ENCODE data around the gene ZPLD1. TPM values are rescaled to one million over a fixed set of nuclear protein-coding genes. Genes with fewer than 3 reads are reported as not detected.

ZPLD1 gene
- polyA plus RNA-seq (2012; ENCODE audit: low read depth, missing spikeins), result 0.04 TPM

GRCh38 chr3:102434715-102435114 is at the start of gene ZPLD1:
Gene ZPLD1 (plus strand): TSS chr3:102435015. CDS start chr3:102438488, 3,473 bp downstream.
- DNase-seq (ENCODE audit: insufficient read length, low spot score), result no peak
- no peak for TF ChIP-seq SPI1 (IDR thresholded peaks at IDR 0.05; ENCODE audit: low read depth, low read length)
- TF ChIP-seq PAX5 (IDR thresholded peaks at IDR 0.05; ENCODE audit: insufficient read depth, low read length, severe bottlenecking), result no peak
- TF ChIP-seq POLR2AphosphoS5 (IDR thresholded peaks at IDR 0.05; ENCODE audit: low read depth, low read length), result no peak
- no peak for TF ChIP-seq POU2F2 (IDR thresholded peaks at IDR 0.05; ENCODE audit: low read depth, low read length)
- no peak for TF ChIP-seq TAF1 (IDR thresholded peaks at IDR 0.05; ENCODE audit: low read depth, low read length)
- no peak for TF ChIP-seq POLR2A (IDR thresholded peaks at IDR 0.05; ENCODE audit: low read depth, low read length)
- FAIRE-seq, result no peak

DNA sequence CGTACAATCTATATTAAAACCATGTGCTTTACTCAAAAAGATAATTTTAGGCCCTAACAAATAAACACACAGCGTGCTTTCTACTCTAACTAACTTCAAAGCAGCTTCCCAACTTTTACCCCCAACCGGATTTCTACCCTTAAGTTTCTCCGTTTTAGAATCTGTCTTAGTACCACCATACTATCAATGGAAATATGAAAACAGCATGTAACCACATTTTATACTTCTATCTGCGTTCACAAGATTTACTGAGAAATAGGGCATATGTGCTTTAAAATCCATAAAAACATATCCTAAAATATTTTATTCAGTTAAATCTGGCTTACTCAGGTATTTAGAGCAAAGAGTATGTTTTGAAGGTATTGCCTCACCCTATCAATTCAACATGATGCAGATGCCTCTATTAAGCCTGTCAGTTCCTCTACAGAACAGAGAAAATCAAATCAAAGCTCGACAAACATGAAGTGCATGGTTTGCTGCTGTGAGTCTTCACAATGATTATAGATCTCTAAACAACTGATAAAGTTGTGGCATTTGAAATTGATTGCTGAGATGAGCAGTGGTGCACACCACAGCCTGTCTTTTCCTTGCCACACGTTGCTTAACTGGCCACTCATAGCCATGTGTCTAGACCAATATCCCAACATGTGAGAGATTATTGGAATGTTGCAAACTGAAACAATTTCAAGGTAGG is 44.5 kb upstream of the ZPLD1 start:
- FAIRE-seq, result no peak
- DNase-seq (ENCODE audit: insufficient read length, low spot score), result no peak
- TF ChIP-seq SPI1 (IDR thresholded peaks at IDR 0.05; ENCODE audit: low read depth, low read length) (no peak), POLR2A (IDR thresholded peaks at IDR 0.05; ENCODE audit: low read depth, low read length) (no peak), POU2F2 (IDR thresholded peaks at IDR 0.05; ENCODE audit: low read depth, low read length) (no peak), POLR2AphosphoS5 (IDR thresholded peaks at IDR 0.05; ENCODE audit: low read depth, low read length) (no peak), PAX5 (IDR thresholded peaks at IDR 0.05; ENCODE audit: insufficient read depth, low read length, severe bottlenecking) (no peak)

GRCh38 chr3:102390916-102391315 is 43.9 kb upstream of the ZPLD1 start:
- DNase-seq (ENCODE audit: insufficient read length, low spot score) (no peak), FAIRE-seq (no peak)
- TF ChIP-seq POLR2A (IDR thresholded peaks at IDR 0.05; ENCODE audit: low read depth, low read length) (no peak), SPI1 (IDR thresholded peaks at IDR 0.05; ENCODE audit: low read depth, low read length) (no peak), PAX5 (IDR thresholded peaks at IDR 0.05; ENCODE audit: insufficient read depth, low read length, severe bottlenecking) (no peak), TAF1 (IDR thresholded peaks at IDR 0.05; ENCODE audit: low read depth, low read length) (no peak), POU2F2 (IDR thresholded peaks at IDR 0.05; ENCODE audit: low read depth, low read length) (no peak), POLR2AphosphoS5 (IDR thresholded peaks at IDR 0.05; ENCODE audit: low read depth, low read length) (no peak)

DNA sequence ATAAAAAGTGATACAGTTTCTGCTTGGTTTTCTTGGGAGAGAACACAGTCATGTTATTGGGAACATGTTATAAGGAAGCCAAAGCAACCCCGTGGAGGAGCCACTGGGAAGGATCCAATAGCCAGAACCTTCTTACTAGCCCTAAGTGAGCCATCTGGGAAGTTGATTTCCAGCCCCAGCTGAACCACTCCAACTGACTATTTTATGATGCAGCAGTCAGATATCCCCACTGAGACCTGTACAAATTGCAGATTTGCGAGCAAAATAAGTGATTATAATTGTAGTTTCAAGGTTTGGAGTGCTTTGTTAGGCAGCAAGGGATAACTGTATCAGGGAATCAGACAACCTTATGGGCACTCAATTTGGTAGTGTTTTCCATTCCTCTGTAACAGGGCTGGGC is 43.3 kb upstream of the ZPLD1 start:
- FAIRE-seq (no peak), DNase-seq (ENCODE audit: insufficient read length, low spot score) (no peak)
- TF ChIP-seq POU2F2 (IDR thresholded peaks at IDR 0.05; ENCODE audit: low read depth, low read length), result no peak
- no peak for TF ChIP-seq POLR2A (IDR thresholded peaks at IDR 0.05; ENCODE audit: low read depth, low read length)

DNA sequence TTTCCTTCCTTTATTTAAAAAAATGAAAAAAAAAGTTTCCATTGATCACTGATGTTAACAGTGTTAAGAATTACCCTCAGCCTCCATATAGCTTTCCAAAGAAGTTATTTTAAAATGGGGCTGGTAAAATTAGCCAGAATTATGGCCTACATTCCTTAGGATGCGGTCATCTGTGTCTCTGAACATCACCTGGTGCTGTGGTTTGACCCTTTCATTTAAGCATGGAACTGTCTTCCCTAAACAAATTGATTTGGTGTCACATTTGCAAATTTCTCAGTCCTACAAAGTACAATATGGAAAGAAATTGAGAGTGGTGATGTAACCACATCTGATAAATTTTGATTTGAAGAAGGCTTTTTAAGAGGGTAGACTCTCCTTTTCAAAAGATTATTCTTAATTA is 40.3 kb upstream of the ZPLD1 start:
- DNase-seq (ENCODE audit: insufficient read length, low spot score) (no peak), FAIRE-seq (no peak)
- TF ChIP-seq POU2F2 (IDR thresholded peaks at IDR 0.05; ENCODE audit: low read depth, low read length) (no peak), TAF1 (IDR thresholded peaks at IDR 0.05; ENCODE audit: low read depth, low read length) (no peak), SPI1 (IDR thresholded peaks at IDR 0.05; ENCODE audit: low read depth, low read length) (no peak), PAX5 (IDR thresholded peaks at IDR 0.05; ENCODE audit: insufficient read depth, low read length, severe bottlenecking) (no peak), POLR2A (IDR thresholded peaks at IDR 0.05; ENCODE audit: low read depth, low read length) (no peak)

DNA sequence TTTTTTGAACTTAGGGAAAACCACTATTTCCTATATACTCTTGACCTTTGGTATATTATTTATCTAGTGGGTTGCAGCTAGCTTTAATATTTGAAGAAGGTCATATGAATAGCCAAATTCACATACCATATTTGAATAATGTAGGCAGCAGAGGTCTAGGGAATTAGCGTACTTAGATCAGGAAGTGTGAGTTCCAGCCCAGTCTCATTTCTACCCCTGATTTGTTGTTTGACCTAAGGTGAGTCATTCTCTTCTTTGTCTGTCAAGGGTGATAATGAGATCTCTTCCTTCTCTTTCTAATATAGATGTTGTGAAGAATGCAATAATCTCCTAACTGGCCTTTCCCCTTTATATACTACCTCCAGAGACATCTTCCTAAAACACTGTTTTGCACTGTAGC is 36.6 kb upstream of the ZPLD1 start:
- DNase-seq (ENCODE audit: insufficient read length, low spot score) (no peak), FAIRE-seq (no peak)
- TF ChIP-seq POU2F2 (IDR thresholded peaks at IDR 0.05; ENCODE audit: low read depth, low read length), result no peak
- TF ChIP-seq SPI1 (IDR thresholded peaks at IDR 0.05; ENCODE audit: low read depth, low read length), result no peak
- no peak for TF ChIP-seq PAX5 (IDR thresholded peaks at IDR 0.05; ENCODE audit: insufficient read depth, low read length, severe bottlenecking)
- TF ChIP-seq POLR2AphosphoS5 (IDR thresholded peaks at IDR 0.05; ENCODE audit: low read depth, low read length), result no peak
- TF ChIP-seq POLR2A (IDR thresholded peaks at IDR 0.05; ENCODE audit: low read depth, low read length), result no peak
- TF ChIP-seq TAF1 (IDR thresholded peaks at IDR 0.05; ENCODE audit: low read depth, low read length), result no peak

DNA sequence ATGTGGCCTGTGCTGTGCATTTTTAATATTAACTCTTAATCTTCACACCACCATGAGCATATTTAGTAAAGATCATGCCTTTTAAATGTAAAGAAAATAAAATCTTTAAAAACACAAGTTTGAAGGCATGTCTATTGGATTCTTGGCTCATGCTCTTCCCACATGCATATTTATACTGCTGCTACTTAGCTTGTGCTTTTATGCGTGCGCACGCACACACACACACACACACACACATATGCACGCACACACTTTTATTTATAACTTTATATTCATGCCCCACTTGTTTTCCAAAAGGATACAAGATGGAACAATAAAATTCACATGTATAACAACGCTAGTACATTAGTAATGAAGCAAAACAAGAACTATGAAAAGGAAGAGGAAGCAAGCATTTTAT is 36.1 kb upstream of the ZPLD1 start:
- FAIRE-seq (no peak), DNase-seq (ENCODE audit: insufficient read length, low spot score) (no peak)
- no peak for TF ChIP-seq SPI1 (IDR thresholded peaks at IDR 0.05; ENCODE audit: low read depth, low read length)

DNA sequence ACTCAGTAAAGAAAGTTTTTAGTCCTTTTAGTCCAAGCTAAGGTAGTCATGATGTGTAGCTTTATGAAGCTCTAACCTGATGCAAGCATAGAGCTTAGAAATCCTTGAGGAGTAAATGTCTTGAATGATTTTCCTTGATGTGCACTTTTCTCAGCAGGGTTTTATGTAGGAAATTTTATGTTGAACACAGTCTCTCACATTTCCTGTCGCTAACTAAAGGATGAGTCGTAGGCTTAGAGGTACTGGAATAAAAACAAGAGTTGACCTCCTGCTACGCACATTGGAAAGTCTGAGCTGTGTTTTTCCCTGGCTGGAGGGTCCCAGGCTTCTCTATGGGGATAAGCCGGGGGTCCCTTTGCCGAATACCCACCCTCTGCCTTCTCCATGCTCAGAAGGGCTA is 34.7 kb upstream of the ZPLD1 start:
- FAIRE-seq (no peak), DNase-seq (ENCODE audit: insufficient read length, low spot score) (no peak)
- TF ChIP-seq PAX5 (IDR thresholded peaks at IDR 0.05; ENCODE audit: insufficient read depth, low read length, severe bottlenecking) (no peak), POLR2A (IDR thresholded peaks at IDR 0.05; ENCODE audit: low read depth, low read length) (no peak), POLR2AphosphoS5 (IDR thresholded peaks at IDR 0.05; ENCODE audit: low read depth, low read length) (no peak), TAF1 (IDR thresholded peaks at IDR 0.05; ENCODE audit: low read depth, low read length) (no peak), SPI1 (IDR thresholded peaks at IDR 0.05; ENCODE audit: low read depth, low read length) (no peak), POU2F2 (IDR thresholded peaks at IDR 0.05; ENCODE audit: low read depth, low read length) (no peak)

GRCh38 chr3:102400766-102401165 is 34.0 kb upstream of the ZPLD1 start:
- no peak for TF ChIP-seq POLR2A (IDR thresholded peaks at IDR 0.05; ENCODE audit: low read depth, low read length)
- TF ChIP-seq SPI1 (IDR thresholded peaks at IDR 0.05; ENCODE audit: low read depth, low read length), result no peak
- no peak for TF ChIP-seq POLR2AphosphoS5 (IDR thresholded peaks at IDR 0.05; ENCODE audit: low read depth, low read length)
- TF ChIP-seq POU2F2 (IDR thresholded peaks at IDR 0.05; ENCODE audit: low read depth, low read length), result no peak
- no peak for TF ChIP-seq TAF1 (IDR thresholded peaks at IDR 0.05; ENCODE audit: low read depth, low read length)
- no peak for TF ChIP-seq PAX5 (IDR thresholded peaks at IDR 0.05; ENCODE audit: insufficient read depth, low read length, severe bottlenecking)
- no peak for DNase-seq (ENCODE audit: insufficient read length, low spot score)
- FAIRE-seq, result no peak

DNA sequence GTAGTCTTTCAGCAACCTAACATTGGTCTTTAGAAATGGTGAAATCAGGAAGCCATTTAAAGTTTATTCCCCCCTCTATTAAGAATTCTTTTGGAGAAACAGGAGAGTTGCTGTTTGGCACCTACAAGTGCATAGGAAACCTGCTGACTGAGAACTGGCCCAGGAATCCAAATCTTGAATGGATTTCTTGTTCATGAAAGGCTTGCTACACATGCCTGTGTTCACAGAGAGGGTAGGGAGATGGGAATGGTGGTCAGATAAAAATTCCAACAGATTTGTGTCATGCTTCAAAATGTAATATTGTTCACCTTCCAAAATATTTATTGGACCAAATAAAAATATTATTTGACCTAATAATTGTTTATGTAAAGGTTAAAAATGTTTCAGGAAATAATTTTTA is 24.2 kb upstream of the ZPLD1 start:
- FAIRE-seq (no peak), DNase-seq (ENCODE audit: insufficient read length, low spot score) (no peak)
- no peak for TF ChIP-seq POU2F2 (IDR thresholded peaks at IDR 0.05; ENCODE audit: low read depth, low read length)
- no peak for TF ChIP-seq SPI1 (IDR thresholded peaks at IDR 0.05; ENCODE audit: low read depth, low read length)
- TF ChIP-seq POLR2AphosphoS5 (IDR thresholded peaks at IDR 0.05; ENCODE audit: low read depth, low read length), result no peak
